ENCODE results near the gene C5. TPM values are rescaled to one million over a fixed set of nuclear protein-coding genes. Genes with fewer than 3 reads are reported as not detected.

The C5 gene
- total RNA-seq, 3 donors from 2014 or later: 0.58 to 3.8 (median 1.3) TPM

GRCh38 chr9:121009650-121010049, 40.4 kb downstream of the C5 start:
- Histone ChIP-seq H3K36me3 (ENCODE audit: low read depth) (no peaks in the 10 kb centered on the region), H3K9me3 (no peaks in the 10 kb centered on the region), H3K4me3 (no peak overlapping the region), H3K4me1 (ENCODE audit: low read depth) (no peaks in the 10 kb centered on the region)
- DNase-seq (no peak), ATAC-seq (no peak)
- intact Hi-C loops (cut with DNase I, micrococcal nuclease): no loop called here
- TF ChIP-seq, protein P1, sequence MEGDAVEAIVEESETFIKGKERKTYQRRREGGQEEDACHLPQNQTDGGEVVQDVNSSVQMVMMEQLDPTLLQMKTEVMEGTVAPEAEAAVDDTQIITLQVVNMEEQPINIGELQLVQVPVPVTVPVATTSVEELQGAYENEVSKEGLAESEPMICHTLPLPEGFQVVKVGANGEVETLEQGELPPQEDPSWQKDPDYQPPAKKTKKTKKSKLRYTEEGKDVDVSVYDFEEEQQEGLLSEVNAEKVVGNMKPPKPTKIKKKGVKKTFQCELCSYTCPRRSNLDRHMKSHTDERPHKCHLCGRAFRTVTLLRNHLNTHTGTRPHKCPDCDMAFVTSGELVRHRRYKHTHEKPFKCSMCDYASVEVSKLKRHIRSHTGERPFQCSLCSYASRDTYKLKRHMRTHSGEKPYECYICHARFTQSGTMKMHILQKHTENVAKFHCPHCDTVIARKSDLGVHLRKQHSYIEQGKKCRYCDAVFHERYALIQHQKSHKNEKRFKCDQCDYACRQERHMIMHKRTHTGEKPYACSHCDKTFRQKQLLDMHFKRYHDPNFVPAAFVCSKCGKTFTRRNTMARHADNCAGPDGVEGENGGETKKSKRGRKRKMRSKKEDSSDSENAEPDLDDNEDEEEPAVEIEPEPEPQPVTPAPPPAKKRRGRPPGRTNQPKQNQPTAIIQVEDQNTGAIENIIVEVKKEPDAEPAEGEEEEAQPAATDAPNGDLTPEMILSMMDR (IDR thresholded peaks at IDR 0.05): no peak

DNA sequence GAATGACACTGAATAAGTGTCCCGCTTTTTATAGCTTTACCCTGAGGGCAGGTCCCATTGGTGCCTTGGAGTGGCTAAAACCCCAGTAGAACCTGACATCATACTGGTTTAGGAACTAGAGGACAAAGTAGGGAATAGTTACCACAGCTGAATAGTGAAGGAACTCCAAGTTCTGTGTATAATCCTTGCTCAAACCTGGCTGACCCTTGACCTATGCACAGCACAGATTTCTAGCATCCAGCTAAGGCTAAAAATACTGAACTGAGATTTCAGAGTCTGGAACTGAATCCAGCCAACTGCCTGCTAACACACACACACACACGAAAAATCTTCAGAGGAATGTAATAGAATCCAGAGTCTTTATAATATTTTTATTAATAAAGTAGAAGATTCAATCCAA, 50.8 kb downstream of the C5 start:
- Histone ChIP-seq H3K9me3 (no peaks in the 10 kb centered on the region), H3K4me1 (ENCODE audit: low read depth) (no peaks in the 10 kb centered on the region), H3K4me3 (no peak overlapping the region), H3K36me3 (ENCODE audit: low read depth) (no peaks in the 10 kb centered on the region)
- ATAC-seq (no peak), DNase-seq (no peak)
- TF ChIP-seq, protein P1 (IDR thresholded peaks at IDR 0.05): no peak
- intact Hi-C loops (cut with DNase I, micrococcal nuclease): no loop called here

GRCh38 chr9:120998111-120998510, 52.0 kb downstream of the C5 start:
- TF ChIP-seq, protein P1 (IDR thresholded peaks at IDR 0.05): no peak
- Histone ChIP-seq H3K4me3 (no peak overlapping the region), H3K9me3 (no peaks in the 10 kb centered on the region), H3K4me1 (ENCODE audit: low read depth) (no peaks in the 10 kb centered on the region), H3K36me3 (ENCODE audit: low read depth) (no peaks in the 10 kb centered on the region)
- DNase-seq: no peak
- intact Hi-C loops (cut with DNase I, micrococcal nuclease): no loop called here
- ATAC-seq: no peak

DNA sequence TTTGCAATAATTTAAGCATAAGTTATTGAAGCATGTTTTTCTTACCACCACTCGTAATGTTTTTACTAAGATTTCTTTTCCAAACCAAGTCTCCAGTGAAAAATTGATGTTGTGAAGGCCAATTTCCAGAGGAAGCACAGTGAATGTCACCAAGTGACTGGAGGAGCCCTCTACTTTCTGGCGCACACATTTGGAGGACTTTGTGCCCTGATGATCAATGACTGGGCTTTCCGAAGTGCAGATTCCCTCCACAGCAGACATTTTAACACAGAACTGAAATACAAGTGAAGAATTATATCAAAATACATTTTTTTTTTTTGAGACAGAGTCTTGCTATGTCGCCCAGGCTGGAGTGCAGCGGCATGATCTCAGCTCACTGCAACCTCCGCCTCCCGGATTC, 52.6 kb downstream of the C5 start:
- no peak for ATAC-seq
- H3K4me3 ChIP-seq: no peak overlapping the region
- intact Hi-C loops (cut with DNase I, micrococcal nuclease): no loop called here

DNA sequence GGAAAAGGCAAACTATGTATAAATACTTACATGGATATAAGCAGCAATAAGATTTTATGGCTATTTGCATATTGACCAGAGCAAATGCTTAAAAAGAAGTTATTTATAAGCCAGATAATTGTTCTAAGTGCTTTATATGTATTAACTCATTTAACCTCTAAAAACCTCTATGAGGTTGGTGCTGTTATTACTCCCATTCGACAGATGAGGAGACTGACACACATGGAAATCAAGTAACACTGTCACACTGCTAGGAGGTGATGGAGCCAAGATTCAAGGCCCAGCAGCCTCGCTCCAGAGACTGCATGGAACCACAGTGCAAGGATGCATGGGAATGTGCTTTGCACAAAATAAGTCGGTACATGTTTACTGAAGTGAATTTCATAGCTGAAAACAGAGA, 53.7 kb downstream of the C5 start:
- H3K4me3 ChIP-seq: no peak overlapping the region
- DNase-seq (no peak), ATAC-seq (no peak)
- TF ChIP-seq, protein P1 (IDR thresholded peaks at IDR 0.05): no peak
- H3K36me3 ChIP-seq (ENCODE audit: low read depth): no peaks in the 10 kb centered on the region
- no peaks in the 10 kb centered on the region for H3K4me1 ChIP-seq (ENCODE audit: low read depth)
- intact Hi-C loops (cut with DNase I, micrococcal nuclease): no loop called here
- no peaks in the 10 kb centered on the region for H3K9me3 ChIP-seq

More for the DNA sequence above, 52.6 kb downstream of the C5 start:
- no peak for DNase-seq
- Histone ChIP-seq H3K4me1 (ENCODE audit: low read depth) (no peaks in the 10 kb centered on the region), H3K36me3 (ENCODE audit: low read depth) (no peaks in the 10 kb centered on the region), H3K9me3 (no peaks in the 10 kb centered on the region)
- TF ChIP-seq, protein P1 (IDR thresholded peaks at IDR 0.05): no peak

GRCh38 chr9:120989065-120989464, 61.0 kb downstream of the C5 start:
- intact Hi-C loops (cut with DNase I, micrococcal nuclease): no loop called here
- H3K9me3 ChIP-seq: no peaks in the 10 kb centered on the region
- ATAC-seq: no peak
- no peak for DNase-seq
- no peaks in the 10 kb centered on the region for H3K4me1 ChIP-seq (ENCODE audit: low read depth)
- H3K36me3 ChIP-seq (ENCODE audit: low read depth): no peaks in the 10 kb centered on the region
- H3K4me3 ChIP-seq: no peak overlapping the region
- TF ChIP-seq, protein P1 (IDR thresholded peaks at IDR 0.05): no peak

Data from mucosa of descending colon (tissue), 3 donors.